GM12878 (cell line): Measurements from ENCODE around the gene SMAGP.

Experiments
- CTCF ChIP-seq, 3 experiments: IDR thresholded peaks in 2 of 3; conservative IDR thresholded peaks in 1 of 3; 2 replicates each; pipeline ENCODE4 v1.5.1; 2011; ENCODE audit warnings: low read depth in 3 of 3, low read length in 3 of 3, mild to moderate bottlenecking in 3 of 3, control low read depth in 2 of 3, moderate library complexity in 2 of 3, inconsistent platforms in 1 of 3, mixed read lengths in 1 of 3; ENCODE audit not compliant: control insufficient read depth in 2 of 3, insufficient read depth in 1 of 3; ENCODE audit errors: extremely low read depth in 1 of 3
- JUND ChIP-seq: IDR thresholded peaks from 2 replicates; pipeline ENCODE4 v1.6.1; 2012; ENCODE audit warnings: low read depth, mild to moderate bottlenecking, low read length, improper control_type of control experiment, moderate library complexity
- NR2C1 ChIP-seq: fragments of 450-650 bp; IDR thresholded peaks from 2 replicates; pipeline ENCODE4 v1.6.1; 2017; ENCODE audit warnings: antibody characterized with exemption, mild to moderate bottlenecking, moderate library complexity
- POLR2A ChIP-seq: IDR thresholded peaks from 2 replicates; pipeline ENCODE4 v1.6.1; 2011; ENCODE audit warnings: low read depth, mild to moderate bottlenecking, low read length
- RBBP5 ChIP-seq: fragments of 200-600 bp; sonication (generic); conservative IDR thresholded peaks from 2 replicates; pipeline ENCODE4 v1.6.1; 2016
- RFX5 ChIP-seq: IDR thresholded peaks from 2 replicates; pipeline ENCODE4 v1.6.1; 2011; ENCODE audit warnings: low read depth, low read length, improper control_type of control experiment
- STAT3 ChIP-seq: IDR thresholded peaks from 2 replicates; pipeline ENCODE4 v1.6.1; 2011; ENCODE audit warnings: low read depth, low read length, improper control_type of control experiment
- SUZ12 ChIP-seq: fragments of 200-600 bp; sonication (generic); IDR thresholded peaks from one replicate; pipeline ENCODE4 v1.6.1; 2018; ENCODE audit warnings: antibody characterized with exemption, mild to moderate bottlenecking; ENCODE audit not compliant: unreplicated experiment
- TARDBP ChIP-seq: IDR thresholded peaks from 2 replicates; pipeline ENCODE4 v1.6.1; 2016; ENCODE audit warnings: borderline replicate concordance
- ZNF274 ChIP-seq: IDR thresholded peaks from one replicate; pipeline ENCODE4 v1.8.0; 2011; ENCODE audit not compliant: insufficient read length, insufficient read depth

DNA sequence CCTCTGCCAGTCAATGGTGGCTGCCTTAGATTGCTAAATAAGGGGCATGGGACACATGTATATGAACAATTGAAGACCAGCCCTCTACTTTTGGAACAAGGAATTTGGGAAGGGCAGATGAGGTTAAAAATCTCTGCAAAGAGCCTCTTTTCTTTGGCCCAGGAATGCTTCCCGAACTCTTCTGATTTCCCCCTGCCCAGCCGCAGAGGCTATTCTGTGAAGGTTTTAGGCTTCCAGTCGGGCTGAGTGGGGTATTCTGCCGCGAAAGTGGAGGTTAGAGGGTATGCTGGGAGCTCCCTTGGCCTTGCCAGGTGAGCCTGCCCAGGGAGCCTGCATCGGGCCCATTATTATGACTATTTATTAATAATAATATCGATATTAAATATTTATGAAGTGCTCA, 53.6 kb downstream of the SMAGP start:
- TF ChIP-seq RBBP5 (no peak), CTCF (IDR thresholded peaks at IDR 0.05 in 2 of 3, conservative IDR thresholded peaks at IDR 0.05 in 1 of 3; ENCODE audit: control insufficient read depth in 2 of 3, extremely low read depth in 1 of 3, insufficient read depth in 1 of 3, low read depth in 3 of 3, low read length in 3 of 3) (no peak), POLR2A (no peak), STAT3 (no peak), SUZ12 (no peak), TARDBP (no peak), NR2C1 (no peak), JUND (no peak), RFX5 (no peak), ZNF274 (no peak)
